Trophoblast cell (in vitro differentiated cells and primary cell): ENCODE results near the gene KCNC1.

ENCODE experiments used
- DNase-seq, 2 donors: peaks; one replicate each; pipeline ENCODE4 v3.0.0-alpha.2; 2016
- H2AFZ ChIP-seq: 2 replicates; pipeline ENCODE4 v1.6.1; 2013; ENCODE audit warnings: low read length, moderate library complexity, mild to moderate bottlenecking; ENCODE audit not compliant: insufficient read depth, poor library complexity
- H2AK5ac ChIP-seq: 2 replicates; pipeline ENCODE4 v1.6.1; 2013; ENCODE audit warnings: mild to moderate bottlenecking, low read length
- H2BK120ac ChIP-seq: 2 replicates; pipeline ENCODE4 v1.6.1; 2013; ENCODE audit warnings: low read length, mild to moderate bottlenecking, moderate library complexity; ENCODE audit not compliant: insufficient read depth, poor library complexity
- H2BK12ac ChIP-seq: 2 replicates; pipeline ENCODE4 v1.6.1; 2013; ENCODE audit warnings: mild to moderate bottlenecking, low read length, moderate library complexity
- H2BK5ac ChIP-seq: 2 replicates; pipeline ENCODE4 v1.6.1; 2013; ENCODE audit warnings: low read length, low read depth, moderate library complexity, mild to moderate bottlenecking; ENCODE audit not compliant: poor library complexity
- H3K14ac ChIP-seq: 2 replicates; pipeline ENCODE4 v1.6.1; 2013; ENCODE audit warnings: mild to moderate bottlenecking, low read length
- H3K18ac ChIP-seq: 2 replicates; pipeline ENCODE4 v1.6.1; 2013; ENCODE audit warnings: mild to moderate bottlenecking, low read length
- H3K23ac ChIP-seq: 2 replicates; pipeline ENCODE4 v1.6.1; 2013; ENCODE audit warnings: low read length
- H3K27ac ChIP-seq: 2 replicates; pipeline ENCODE4 v1.5.1; 2013; ENCODE audit warnings: low read depth, mild to moderate bottlenecking, inconsistent platforms, low read length, moderate library complexity
- H3K27me3 ChIP-seq: 2 replicates; pipeline ENCODE4 v1.6.1; 2013; ENCODE audit warnings: inconsistent platforms, mild to moderate bottlenecking, low read length, moderate library complexity; ENCODE audit not compliant: insufficient read depth
- H3K36me3 ChIP-seq, 2 experiments: 1 replicate in 1 of 2; 2 replicates in 1 of 2; pipeline ENCODE4 v1.6.1; 2013; ENCODE audit warnings: low read length in 2 of 2, mild to moderate bottlenecking in 2 of 2, moderate library complexity in 1 of 2; ENCODE audit not compliant: insufficient read depth in 2 of 2, control insufficient read depth in 1 of 2
- H3K4ac ChIP-seq: 2 replicates; pipeline ENCODE4 v1.6.1; 2013; ENCODE audit warnings: low read depth, mild to moderate bottlenecking, low read length, moderate library complexity
- H3K4me1 ChIP-seq, 2 experiments: 1 replicate in 1 of 2; 2 replicates in 1 of 2; pipeline ENCODE4 v1.6.1; 2013; ENCODE audit warnings: low read length in 2 of 2, mild to moderate bottlenecking in 2 of 2, moderate library complexity in 1 of 2; ENCODE audit not compliant: insufficient read depth in 2 of 2, control insufficient read depth in 1 of 2
- H3K4me2 ChIP-seq: 2 replicates; pipeline ENCODE4 v1.6.1; 2013; ENCODE audit warnings: inconsistent platforms, mild to moderate bottlenecking, low read length, moderate library complexity
- H3K4me3 ChIP-seq: 2 replicates; pipeline ENCODE4 v1.5.1; 2013; ENCODE audit warnings: mild to moderate bottlenecking, low read depth, low read length, inconsistent platforms
- H3K79me1 ChIP-seq: one replicate; pipeline ENCODE4 v1.6.1; 2013; ENCODE audit warnings: low read length
- H3K79me2 ChIP-seq: 2 replicates; pipeline ENCODE4 v1.6.1; 2013; ENCODE audit warnings: low read length, mild to moderate bottlenecking; ENCODE audit not compliant: control insufficient read depth, insufficient read depth, poor library complexity
- H3K9ac ChIP-seq: 2 replicates; pipeline ENCODE4 v1.6.1; 2013; ENCODE audit warnings: mild to moderate bottlenecking, low read length
- H3K9me3 ChIP-seq: 2 replicates; pipeline ENCODE4 v1.6.1; 2013; ENCODE audit warnings: low read depth, mild to moderate bottlenecking, control low read depth, inconsistent platforms, low read length; ENCODE audit not compliant: insufficient read depth
- H4K12ac ChIP-seq: 2 replicates; pipeline ENCODE4 v1.6.1; 2013; ENCODE audit warnings: low read depth, mild to moderate bottlenecking, low read length, moderate library complexity
- H4K8ac ChIP-seq: 2 replicates; pipeline ENCODE4 v1.6.1; 2013; ENCODE audit warnings: low read depth, mild to moderate bottlenecking, low read length, moderate library complexity
- H4K91ac ChIP-seq: one replicate; pipeline ENCODE4 v1.6.1; 2013; ENCODE audit warnings: low read depth, mild to moderate bottlenecking, low read length, moderate library complexity
- WGBS: extraction: QIAGEN DNeasy Blood & Tissue Kit; methylation state at CpG from one replicate; pipeline ENCODE4 v1.1.7; 2013; ENCODE audit warnings: missing lambda C conversion rate; ENCODE audit not compliant: insufficient read length, insufficient coverage; ENCODE audit errors: extremely low coverage; 5-methylcytosine and 5-hydroxymethylcytosine counted together

The KCNC1 gene

DNA sequence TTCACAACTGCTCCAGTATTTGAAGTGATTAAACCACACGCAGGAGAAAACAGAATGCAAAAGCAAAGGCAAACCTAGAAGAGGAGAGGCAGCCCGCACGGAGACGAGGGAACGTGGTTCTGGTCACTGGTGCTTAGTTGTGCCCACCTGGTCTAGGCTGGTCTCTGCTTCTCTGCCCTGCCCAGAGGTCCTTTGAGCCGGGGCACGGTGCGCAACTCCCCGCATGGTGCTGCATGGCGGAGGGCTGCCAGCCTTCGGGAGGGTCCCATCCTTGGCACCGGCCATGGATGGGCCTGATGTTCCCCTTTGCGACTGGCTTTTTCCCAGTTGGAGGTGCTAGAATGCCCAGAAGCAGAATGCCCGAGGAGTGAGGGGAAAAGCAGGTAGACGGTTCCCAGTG, 46.1 kb downstream of the KCNC1 start:
- no peak overlapping the region for H4K91ac ChIP-seq

GRCh38 chr11:17781221-17781620, 46.6 kb downstream of the KCNC1 start:
- no peak overlapping the region for H2AFZ ChIP-seq
- no peaks in the 10 kb centered on the region for H3K79me2 ChIP-seq
- no peak overlapping the region for H3K4ac ChIP-seq
- no peak overlapping the region for H2BK12ac ChIP-seq
- no peak overlapping the region for H3K4me3 ChIP-seq
- no peak overlapping the region for H2AK5ac ChIP-seq
- no peaks in the 10 kb centered on the region for H3K27me3 ChIP-seq
- no peak overlapping the region for H2BK5ac ChIP-seq
- DNase-seq = peak in 1 of 2 donors; percentile 2
- H3K4me2 ChIP-seq = no peak overlapping the region
- no peak overlapping the region for H4K12ac ChIP-seq
- no peak overlapping the region for H3K18ac ChIP-seq
- no peak overlapping the region for H3K9ac ChIP-seq
- no CpG with 5 or more reads among the region's 12 CpGs for WGBS
- no peak overlapping the region for H3K27ac ChIP-seq
- no peak overlapping the region for H2BK120ac ChIP-seq
- no peaks in the 10 kb centered on the region for H3K36me3 ChIP-seq
- H4K91ac ChIP-seq = no peak overlapping the region
- no peak overlapping the region for H3K14ac ChIP-seq
- H4K8ac ChIP-seq = no peak overlapping the region
- H3K23ac ChIP-seq = no peak overlapping the region
- H3K9me3 ChIP-seq = no peaks in the 10 kb centered on the region
- no peaks in the 10 kb centered on the region for H3K4me1 ChIP-seq
- no peaks in the 10 kb centered on the region for H3K79me1 ChIP-seq

More for the DNA sequence above, 46.1 kb downstream of the KCNC1 start:
- Histone ChIP-seq H2AFZ (no peak overlapping the region), H2AK5ac (no peak overlapping the region), H3K14ac (no peak overlapping the region), H3K9ac (no peak overlapping the region), H3K79me1 (no peaks in the 10 kb centered on the region), H3K4ac (no peak overlapping the region), H2BK12ac (no peak overlapping the region), H3K36me3 (no peaks in the 10 kb centered on the region), H4K8ac (no peak overlapping the region), H3K4me2 (no peak overlapping the region), H3K79me2 (no peaks in the 10 kb centered on the region), H2BK5ac (no peak overlapping the region), H3K4me3 (no peak overlapping the region), H3K23ac (no peak overlapping the region), H3K9me3 (no peaks in the 10 kb centered on the region), H4K12ac (no peak overlapping the region), H3K18ac (no peak overlapping the region), H3K27me3 (no peaks in the 10 kb centered on the region), H3K4me1 (no peaks in the 10 kb centered on the region), H3K27ac (no peak overlapping the region), H2BK120ac (no peak overlapping the region)
- no peak for DNase-seq
- WGBS = no CpG with 5 or more reads among the region's 15 CpGs

- H3K9me3 ChIP-seq = no peaks in the 10 kb centered on the region
- no peak overlapping the region for H2BK120ac ChIP-seq
- no CpG with 5 or more reads among the region's 12 CpGs for WGBS
- H3K4me2 ChIP-seq = no peak overlapping the region
- no peaks in the 10 kb centered on the region for H3K27me3 ChIP-seq
- no peak overlapping the region for H4K12ac ChIP-seq
- no peaks in the 10 kb centered on the region for H3K79me1 ChIP-seq
- H2BK5ac ChIP-seq = no peak overlapping the region
- no peak overlapping the region for H2AFZ ChIP-seq
- no peak overlapping the region for H3K14ac ChIP-seq
- H3K4ac ChIP-seq = no peak overlapping the region
- no peak overlapping the region for H2AK5ac ChIP-seq
- no peak overlapping the region for H4K91ac ChIP-seq
- H3K4me1 ChIP-seq = no peaks in the 10 kb centered on the region
- no peak for DNase-seq
- H2BK12ac ChIP-seq = no peak overlapping the region
- H3K9ac ChIP-seq = no peak overlapping the region
- H3K23ac ChIP-seq = no peak overlapping the region
- no peak overlapping the region for H3K18ac ChIP-seq
- H4K8ac ChIP-seq = no peak overlapping the region
- no peak overlapping the region for H3K4me3 ChIP-seq
- H3K79me2 ChIP-seq = no peaks in the 10 kb centered on the region
- no peaks in the 10 kb centered on the region for H3K36me3 ChIP-seq
- no peak overlapping the region for H3K27ac ChIP-seq
Measured at GRCh38 chr11:17781626-17782025, 47.0 kb downstream of the KCNC1 start.

- H3K9me3 ChIP-seq = no peaks in the 10 kb centered on the region
- WGBS = no CpG with 5 or more reads among the region's 12 CpGs
Measured at GRCh38 chr11:17782145-17782544, 47.6 kb downstream of the KCNC1 start.

More at GRCh38 chr11:17782145-17782544, 47.6 kb downstream of the KCNC1 start:
- Histone ChIP-seq H2AFZ (no peak overlapping the region), H2BK12ac (no peak overlapping the region), H4K8ac (no peak overlapping the region), H4K12ac (no peak overlapping the region), H3K4me1 (peaks cover 2 to 3% of the 10 kb centered on the region in 2 experiments), H3K79me1 (no peaks in the 10 kb centered on the region), H3K27ac (no peak overlapping the region), H3K4me3 (no peak overlapping the region), H3K23ac (no peak overlapping the region), H4K91ac (no peak overlapping the region), H3K27me3 (no peaks in the 10 kb centered on the region), H3K79me2 (no peaks in the 10 kb centered on the region), H3K9ac (no peak overlapping the region), H2AK5ac (no peak overlapping the region), H3K4ac (no peak overlapping the region), H3K36me3 (no peaks in the 10 kb centered on the region), H2BK120ac (no peak overlapping the region), H2BK5ac (no peak overlapping the region), H3K14ac (no peak overlapping the region), H3K4me2 (no peak overlapping the region), H3K18ac (no peak overlapping the region)
- DNase-seq = no peak
